Fibroblast of peridontal ligament (primary cell): ENCODE data around the gene MPZL1.

ENCODE experiments used
- DNase-seq: peaks from one replicate; pipeline ENCODE4 v3.0.0-alpha.2; 2010; ENCODE audit errors: extremely low read depth

Gene MPZL1

DNA sequence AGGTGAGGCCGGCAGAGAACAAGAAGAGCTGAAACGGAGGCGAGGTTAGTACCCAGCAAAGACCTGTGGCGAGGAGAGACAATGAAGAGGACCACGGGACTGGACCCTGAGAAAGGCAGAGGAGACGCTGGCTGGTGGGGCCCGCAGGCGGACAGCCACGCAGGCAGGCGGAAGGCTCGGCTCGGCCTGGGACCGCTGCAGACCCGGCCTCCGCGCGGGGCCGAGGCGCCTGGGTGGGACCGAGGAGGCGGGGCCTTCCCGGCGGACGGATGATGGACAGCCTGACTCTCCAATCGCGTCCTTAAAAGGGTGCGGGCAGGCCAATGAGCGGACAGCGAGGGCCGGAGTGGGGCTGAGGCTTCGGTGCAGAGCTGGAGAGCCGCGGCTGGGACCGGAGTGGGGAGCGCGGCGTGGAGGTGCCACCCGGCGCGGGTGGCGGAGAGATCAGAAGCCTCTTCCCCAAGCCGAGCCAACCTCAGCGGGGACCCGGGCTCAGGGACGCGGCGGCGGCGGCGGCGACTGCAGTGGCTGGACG lies at the start of gene MPZL1:
TSS of gene MPZL1 (plus strand) at position 366 of the 535 bp plus-strand sequence. CDS start 170 bp downstream, outside the sequence.
- peak; percentile 92 for DNase-seq

- no peak for DNase-seq
Observed at GRCh38 chr1:167672831-167673230, 49.0 kb upstream of the MPZL1 start.

DNA sequence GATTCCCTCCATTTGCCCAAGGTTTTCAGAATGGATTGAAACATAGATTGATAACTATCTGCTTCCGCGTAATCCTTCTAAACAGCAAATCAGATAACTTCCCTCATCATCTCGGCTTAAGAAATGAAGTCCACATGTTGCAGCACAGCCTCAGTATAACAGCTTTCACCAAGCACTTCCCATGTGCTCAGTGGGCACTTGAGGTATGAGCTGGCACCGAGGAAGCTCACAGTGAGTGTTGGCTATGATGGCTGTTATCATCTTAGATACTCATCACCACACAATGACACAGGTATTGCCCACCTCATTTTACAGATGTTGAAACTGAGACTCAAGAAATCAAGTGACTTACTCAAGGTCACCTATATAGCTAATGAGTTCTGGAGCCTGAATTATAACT lies 48.5 kb upstream of the MPZL1 start:
- DNase-seq: no peak

DNA sequence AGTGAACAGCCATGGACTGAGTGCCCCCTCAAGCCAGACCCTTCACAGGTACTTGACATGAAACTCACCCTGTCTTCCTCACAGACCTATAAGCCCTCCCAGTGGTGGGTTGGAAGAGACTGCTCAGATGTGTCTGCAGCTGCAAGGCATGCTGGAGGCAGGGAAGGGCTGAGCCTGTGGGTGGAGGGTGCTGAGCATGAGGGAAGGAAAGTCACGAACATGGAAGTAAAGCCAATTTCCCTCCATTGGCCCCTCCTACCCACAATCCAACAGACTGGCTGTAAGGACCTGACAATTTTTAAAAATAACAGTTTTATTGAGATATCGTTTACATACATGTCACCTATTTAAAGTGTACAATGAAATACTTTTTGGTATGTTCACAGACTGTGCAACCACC lies 47.6 kb upstream of the MPZL1 start:
- no peak for DNase-seq

DNA sequence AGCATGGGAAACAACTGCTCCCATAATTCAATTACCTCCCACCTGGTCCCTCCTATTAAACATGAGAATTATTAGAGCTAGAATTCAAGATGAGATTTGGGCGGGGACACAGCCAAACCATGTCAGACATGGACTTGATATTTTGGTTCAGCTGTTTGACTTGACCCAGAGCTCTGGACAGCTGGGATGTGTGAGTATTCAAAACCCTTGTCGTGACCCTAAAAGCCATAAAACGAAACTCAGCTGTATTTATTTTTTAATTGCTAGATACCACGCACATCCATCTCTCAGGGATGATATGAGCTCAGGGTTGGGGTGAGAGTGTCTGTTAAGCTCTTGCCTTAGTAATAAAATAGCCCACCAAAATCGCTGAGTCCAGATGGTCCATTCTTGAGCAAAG lies 46.3 kb upstream of the MPZL1 start:
- no peak for DNase-seq

- DNase-seq: no peak
Observed at GRCh38 chr1:167676205-167676915, 45.4 kb upstream of the MPZL1 start.

DNA sequence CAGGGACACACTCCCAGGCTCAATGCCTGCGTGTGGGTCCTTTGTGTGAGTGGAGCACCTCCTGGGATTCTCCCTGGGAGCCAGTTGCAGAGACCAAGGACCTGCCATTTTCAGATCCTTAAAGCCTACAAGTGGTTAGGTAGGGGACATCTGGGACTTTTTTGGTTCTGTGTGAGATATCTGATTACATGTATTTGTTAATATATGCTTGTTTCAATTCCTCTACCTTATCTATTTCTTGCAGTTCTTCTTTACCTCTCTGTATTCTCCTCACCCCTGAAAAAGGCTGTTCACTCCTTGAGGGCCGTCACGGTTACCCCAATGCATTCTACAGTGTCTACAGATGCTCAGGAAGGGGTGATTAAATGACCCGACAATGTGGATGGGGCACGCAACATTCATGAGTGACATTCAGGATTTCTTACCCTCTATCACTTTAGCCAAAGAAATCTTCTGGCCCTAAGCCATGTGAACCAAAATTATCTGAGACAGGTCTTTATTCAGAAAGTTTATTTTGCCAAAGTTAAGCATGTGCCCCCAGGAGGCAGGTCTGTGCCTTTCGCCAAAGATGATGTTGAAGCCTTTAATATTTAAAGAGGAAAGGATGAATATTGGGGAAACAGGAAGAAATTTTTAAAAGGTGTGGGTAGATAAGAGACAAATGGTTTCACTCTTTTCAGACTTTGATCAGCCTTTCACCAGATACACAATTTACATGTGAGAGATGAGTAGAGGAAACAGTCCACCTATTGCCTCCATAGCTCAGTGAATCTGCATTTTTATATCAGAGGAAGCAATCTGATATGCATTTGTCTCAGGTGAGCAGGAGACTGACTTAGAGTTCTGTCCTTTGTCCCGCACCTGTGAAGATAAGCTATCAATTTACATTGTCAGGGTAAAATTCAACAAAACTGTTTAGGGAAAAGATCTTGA lies 44.6 kb upstream of the MPZL1 start:
- DNase-seq: no peak

GRCh38 chr1:167678422-167678821 lies 43.4 kb upstream of the MPZL1 start:
- no peak for DNase-seq

DNA sequence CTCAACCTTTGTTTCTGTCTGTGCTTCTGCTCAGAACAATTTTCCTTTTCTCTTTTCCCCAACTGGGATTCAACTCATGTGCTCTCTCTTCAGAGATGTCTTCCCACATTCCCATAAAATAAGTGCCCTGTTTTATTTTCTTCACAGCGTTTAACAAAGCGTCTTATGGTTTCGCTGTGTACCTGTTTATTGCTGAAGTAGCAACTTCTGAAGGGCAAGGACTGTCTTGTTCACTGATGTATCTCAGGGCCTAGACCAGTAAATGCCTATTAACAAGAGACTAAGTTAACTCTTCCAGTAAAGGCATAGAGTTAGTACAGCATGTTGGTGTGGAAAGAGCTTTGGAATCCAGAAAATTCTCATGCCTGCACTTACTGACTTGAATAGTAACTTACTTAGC lies 42.9 kb upstream of the MPZL1 start:
- DNase-seq: no peak

GRCh38 chr1:167679714-167680113 lies 42.1 kb upstream of the MPZL1 start:
- no peak for DNase-seq

- no peak for DNase-seq
Observed at GRCh38 chr1:167681024-167681423, 40.8 kb upstream of the MPZL1 start.

- DNase-seq: no peak
Observed at GRCh38 chr1:167681451-167682098, 40.2 kb upstream of the MPZL1 start.

DNA sequence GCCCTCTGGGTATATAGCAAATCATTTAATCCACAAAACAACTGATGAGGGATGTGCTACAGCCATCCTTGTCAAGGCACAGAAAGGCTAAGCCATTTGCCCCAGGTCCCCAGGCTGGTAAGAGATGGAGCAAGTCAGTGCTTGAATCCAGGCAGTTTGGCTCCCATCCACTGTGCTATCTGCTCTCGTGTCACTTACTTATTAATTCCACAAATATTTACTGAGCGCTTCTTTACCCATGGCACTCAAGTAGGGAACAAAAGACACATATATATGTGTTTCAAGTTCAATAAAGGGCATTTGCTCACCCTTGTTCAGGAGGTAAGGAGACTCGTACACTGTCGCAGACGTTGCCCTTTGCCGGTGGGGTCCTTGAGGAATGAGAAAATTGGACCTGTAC lies 38.6 kb upstream of the MPZL1 start:
- DNase-seq: no peak

DNA sequence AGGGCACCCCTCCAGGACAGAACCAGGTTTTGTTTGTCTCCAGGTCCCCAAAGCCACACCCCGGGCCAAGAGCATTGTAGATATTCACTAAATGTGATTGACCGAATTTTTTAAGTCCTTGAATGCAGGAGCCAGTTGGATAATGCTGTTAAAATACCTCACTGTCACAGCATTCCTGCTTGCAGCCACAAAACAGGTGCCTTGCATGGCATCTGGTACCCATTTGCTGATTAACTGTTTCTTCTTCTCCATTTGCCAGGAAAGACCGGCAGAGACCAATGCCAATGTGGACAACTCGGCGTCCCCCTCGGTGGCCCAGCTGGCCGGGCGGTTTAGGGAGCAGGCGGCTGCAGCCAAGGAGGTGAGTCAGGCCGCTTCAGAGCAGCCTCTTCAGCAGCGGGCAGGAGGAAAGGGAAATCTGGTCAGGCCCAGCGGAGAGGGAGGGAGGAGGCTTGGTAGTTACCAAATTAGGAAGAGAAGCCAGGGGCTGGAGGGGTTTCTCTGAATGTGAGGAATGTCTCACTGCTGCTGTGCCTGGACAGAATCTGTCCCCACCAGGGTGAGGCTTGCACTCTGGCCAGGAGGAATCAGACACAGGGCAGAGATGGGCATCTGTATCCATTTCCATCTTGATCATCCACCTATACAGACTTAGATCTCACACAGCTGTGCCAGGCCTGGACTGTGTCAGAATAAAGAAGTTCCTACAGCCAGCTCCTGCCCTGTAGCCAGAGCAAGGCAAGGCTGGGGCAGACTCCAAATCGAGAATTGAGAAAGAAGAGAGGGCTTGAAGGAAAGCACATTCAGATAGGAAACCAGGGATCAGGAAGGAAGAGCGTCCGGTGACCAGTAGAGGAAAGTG lies 37.9 kb upstream of the MPZL1 start:
- DNase-seq: no peak

- DNase-seq: no peak
Observed at GRCh38 chr1:167685844-167686243, 35.9 kb upstream of the MPZL1 start.

GRCh38 chr1:167687919-167688519 lies 33.8 kb upstream of the MPZL1 start:
- DNase-seq: peak; percentile 93

GRCh38 chr1:167689567-167689920 lies 32.2 kb upstream of the MPZL1 start:
- DNase-seq: no peak

- DNase-seq: no peak
Observed at GRCh38 chr1:167690053-167690452, 31.7 kb upstream of the MPZL1 start.

GRCh38 chr1:167693425-167694045 lies 28.2 kb upstream of the MPZL1 start:
- no peak for DNase-seq

DNA sequence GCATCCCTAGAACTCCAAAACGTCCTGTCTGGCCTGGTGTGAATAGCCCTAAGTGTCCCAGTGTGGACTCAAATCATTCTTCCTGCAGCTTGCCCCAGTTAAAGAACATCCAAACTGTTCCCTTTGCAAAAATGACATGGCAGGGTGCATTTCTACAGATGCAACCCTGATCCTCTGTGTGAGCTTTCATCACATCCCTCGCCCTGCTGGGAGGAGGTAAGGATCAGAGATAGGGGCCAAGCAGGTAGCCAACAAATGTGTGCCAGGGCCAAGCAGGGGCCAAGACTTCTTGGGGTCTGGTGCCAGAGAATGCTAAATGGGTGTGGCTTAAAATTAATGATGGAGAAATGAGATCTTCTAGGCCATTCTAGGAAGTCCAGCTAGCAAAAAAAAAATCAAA lies 27.1 kb upstream of the MPZL1 start:
- DNase-seq: no peak
